HG02885 (cell line): ENCODE results near the gene HDLBP.
"Not testable (repeated sequence)": the region's sequence is repeated elsewhere in the genome, so short reads cannot be mapped to it uniquely, and the experiment has no call there.

Experiments used
- ATAC-seq: cut with Tn5 transposase; IDR thresholded peaks from one replicate; pipeline ENCODE4 v1.9.1; 2021; ENCODE audit warnings: mild to moderate bottlenecking; ENCODE audit not compliant: unreplicated experiment, poor library complexity

The HDLBP gene

DNA sequence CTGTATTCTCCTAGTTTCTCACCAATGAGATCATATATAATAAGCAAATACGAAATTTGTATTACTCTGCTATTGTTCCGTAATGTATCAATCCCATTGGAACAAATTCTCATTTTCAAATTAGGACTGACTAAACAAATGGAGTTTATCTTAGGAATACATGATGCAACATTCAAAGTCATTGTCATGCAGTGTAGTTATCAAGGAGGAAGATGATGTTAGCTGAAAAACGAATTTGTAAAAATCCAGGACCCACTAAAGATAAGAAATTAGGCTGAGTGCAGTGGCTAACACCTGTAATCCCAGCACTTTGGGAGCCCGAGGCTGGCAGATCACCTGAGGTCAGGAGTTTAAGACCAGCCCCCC lies 15.1 kb upstream of the HDLBP start:
- ATAC-seq, result no peak

DNA sequence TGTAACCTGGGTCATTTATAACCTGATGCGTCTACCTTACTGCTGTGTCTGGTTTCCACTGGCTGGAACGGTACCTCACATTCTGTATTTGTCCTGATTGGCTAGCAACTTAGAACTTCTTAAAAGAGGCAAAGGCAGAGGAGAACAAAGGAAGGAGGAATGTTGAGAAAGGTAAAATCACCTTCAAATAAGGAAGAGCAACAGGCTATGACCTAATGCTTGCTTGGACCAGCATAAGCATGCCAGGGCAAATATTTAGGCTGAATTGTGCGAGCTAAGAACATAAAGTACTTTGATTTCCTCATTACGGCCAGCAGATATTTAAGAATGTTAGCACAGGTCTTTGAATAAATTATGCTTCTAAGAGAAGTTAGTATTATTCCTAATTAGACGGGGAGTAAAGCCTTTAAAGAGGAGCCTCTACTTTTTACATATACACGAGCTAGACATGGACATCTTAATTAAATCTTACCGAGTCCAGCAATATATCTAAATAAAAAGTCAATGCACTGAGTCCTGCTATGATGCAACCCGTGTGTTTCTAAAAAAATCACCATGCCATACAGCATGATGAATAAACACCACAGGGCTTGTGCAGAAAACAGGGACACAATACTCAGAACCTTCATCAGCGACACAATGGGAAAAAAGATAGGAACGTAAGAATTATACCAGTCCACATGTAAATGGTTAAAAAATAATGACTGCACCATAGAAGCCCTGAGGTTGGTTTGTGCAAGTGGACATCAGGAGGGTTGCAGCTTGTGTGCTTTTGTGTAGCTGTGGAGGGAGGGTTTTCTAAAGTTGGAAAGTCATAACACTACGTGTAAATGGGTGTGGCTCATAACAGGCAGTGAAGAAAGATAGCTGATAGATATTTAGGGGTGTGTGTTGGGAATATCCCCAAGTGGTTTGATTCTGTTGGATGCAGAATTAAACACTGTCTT lies 14.5 kb upstream of the HDLBP start:
- ATAC-seq, result no peak

DNA sequence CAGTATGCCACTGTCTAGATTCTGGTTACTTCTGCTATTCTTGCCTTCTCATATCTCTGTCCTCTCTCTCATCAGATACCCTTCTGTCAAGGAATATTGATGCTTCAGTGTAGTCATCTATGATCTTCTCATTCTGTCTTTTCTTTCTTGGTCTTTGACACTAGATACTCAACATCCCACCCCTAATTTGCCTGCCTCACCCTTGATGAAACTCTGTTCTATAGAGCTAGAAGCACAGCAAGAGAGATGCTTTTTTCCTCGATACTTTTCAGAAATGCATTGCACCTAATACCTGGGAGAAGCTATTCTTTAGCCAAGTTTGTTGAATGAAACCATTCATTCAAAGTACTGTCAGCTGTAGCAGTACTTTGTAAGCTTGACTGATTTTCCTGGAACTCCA lies 9.8 kb upstream of the HDLBP start:
- ATAC-seq, result no peak

DNA sequence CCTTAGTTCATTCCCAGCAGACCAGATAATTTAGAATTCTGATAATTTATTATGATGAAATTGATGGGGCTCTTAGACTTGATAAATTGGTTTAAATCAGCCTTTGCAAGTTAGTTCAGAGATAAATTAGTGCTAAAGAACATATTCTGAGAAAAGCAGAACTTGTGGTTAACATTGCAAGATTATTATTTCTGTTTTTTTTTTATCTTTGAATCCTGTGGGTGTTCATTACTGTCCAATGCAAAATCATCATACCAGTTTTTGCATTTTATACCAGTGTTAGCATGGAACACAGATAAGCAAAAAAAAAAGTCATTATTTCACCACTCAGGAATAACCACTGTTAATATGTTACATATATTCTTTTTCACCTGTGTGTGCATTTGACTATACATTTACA lies 9.3 kb upstream of the HDLBP start:
- no peak for ATAC-seq

DNA sequence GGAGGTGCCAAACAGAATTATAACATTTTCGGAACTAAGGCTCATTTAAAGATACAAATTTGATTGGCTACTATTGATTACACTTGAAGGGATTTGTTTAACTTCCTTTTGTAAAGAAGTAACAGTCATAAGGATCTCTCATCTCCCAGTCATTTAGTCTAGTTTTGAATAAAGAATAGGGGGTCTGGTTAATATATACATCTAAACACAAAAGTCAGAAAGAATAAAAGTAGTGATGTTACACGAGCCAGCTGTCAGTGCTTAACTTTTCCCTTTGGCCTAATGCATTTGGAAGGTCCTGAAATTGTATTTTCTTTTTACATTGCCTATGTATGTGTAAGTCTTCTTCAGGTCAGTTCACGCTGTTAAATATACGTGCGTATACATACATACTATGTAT lies 8.3 kb upstream of the HDLBP start:
- ATAC-seq, result no peak

DNA sequence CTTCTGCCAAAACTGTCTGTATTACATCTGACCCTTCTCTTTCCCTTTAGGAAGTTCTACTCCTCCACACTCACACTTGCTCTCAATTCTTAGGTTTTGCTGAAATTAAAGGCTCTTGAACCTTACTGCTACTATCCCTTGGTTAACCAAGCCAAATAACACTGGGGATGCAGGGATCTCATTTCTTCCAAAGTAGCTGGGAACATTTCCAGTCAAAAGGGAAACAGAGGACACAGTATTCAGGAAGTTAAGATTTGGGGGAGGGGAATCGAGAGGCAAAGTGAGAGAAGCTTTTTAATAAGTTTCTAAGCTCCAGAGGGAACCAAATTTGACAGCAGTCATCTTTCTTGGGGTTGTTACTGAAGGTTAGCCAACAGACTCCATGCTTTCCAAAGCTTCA lies 6.4 kb upstream of the HDLBP start:
- ATAC-seq, result no peak

DNA sequence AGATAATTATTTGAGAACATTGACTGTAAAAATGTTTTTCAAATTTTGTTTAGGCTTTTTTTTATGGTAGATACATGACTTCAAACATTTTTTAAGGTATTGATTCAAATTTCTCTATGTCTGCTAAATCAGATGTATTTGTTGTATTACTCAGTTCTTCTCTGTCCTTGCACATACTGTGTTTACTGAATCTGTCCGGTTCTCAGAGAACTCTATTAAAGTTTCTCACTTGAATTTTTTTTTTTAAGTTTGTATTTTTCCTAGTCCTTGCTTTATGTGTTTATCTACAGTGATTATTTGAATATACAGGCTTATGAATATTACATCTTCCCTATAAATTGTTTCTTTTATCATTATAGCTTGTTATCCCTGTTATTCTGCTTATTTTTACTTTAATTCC lies 5.6 kb upstream of the HDLBP start:
- ATAC-seq, result no peak

DNA sequence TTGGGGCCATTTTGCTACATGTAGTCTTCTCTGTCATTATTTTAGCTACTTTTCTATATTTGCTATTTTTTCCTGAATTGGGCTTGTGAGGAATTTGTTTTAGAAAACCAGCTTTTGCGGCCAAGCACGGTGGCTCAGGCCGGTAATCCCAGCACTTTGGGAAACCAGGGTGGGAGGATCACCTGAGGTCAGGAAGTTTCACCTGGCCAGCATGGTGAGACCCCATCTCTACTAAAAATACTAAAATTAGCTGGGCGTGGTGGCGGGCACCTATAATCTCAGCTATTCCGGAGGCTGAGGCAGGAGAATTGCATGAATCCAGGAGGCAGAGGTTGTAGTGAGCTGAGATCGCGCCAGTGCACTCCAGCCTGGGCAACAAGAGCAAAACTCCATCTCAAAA lies 4.9 kb upstream of the HDLBP start:
- ATAC-seq, result no peak

DNA sequence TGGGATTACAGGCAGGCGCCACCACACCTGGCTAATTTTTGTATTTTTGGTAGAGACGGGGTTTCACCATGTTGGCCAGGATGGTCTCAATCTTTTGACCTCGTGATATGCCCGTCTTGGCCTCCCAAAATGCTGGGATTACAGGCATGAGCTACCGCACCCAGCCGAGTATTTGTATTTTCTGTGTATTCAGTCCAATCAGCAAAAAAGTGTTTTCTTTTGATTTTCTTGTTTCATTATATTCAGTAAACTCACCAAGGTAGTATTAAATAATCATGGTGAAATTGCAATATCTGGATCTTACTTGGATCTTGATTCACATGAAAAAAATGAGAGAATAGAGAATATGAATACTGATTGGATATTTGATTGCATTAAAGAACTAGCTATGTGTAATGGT lies 3.4 kb upstream of the HDLBP start:
- ATAC-seq, result not testable (repeated sequence)

DNA sequence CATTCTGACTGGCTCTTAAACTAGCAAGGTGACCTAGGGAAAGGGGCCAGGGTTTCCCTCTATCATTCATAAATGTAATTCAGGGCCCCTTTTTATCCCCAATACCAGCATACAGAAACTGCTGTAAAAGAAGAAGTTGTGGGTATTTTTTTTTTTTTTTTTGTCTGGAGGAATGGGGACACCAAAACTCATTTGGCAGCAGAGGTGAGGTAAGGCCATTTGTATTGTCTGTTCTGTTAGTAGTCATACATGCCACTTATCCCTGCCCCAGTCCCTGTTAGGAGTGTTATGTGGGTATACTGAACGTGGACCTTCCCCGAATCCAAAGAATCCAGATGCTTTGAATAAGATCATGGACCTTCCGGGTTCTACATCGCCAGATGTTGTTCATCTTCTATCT lies 1.9 kb upstream of the HDLBP start:
- no peak for ATAC-seq

DNA sequence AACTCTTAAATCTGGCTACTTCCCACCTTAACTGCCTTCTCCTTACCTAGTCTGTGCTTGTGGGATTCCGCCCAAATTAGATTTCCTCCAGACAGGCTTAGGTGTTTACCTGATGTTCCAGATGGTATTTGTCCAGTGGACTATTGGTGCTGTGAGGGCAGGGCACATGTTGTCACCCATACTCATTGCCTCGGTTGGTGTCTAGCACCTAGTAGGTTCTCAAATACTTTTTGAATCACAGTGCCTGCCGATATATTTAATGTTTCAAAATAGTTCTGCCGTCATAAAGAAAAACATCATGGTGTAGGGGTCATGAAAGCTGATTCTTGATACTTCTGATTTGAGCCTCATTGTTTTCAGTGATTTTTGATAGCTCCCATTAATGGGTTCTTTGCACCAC lies 1.4 kb upstream of the HDLBP start:
- no peak for ATAC-seq

DNA sequence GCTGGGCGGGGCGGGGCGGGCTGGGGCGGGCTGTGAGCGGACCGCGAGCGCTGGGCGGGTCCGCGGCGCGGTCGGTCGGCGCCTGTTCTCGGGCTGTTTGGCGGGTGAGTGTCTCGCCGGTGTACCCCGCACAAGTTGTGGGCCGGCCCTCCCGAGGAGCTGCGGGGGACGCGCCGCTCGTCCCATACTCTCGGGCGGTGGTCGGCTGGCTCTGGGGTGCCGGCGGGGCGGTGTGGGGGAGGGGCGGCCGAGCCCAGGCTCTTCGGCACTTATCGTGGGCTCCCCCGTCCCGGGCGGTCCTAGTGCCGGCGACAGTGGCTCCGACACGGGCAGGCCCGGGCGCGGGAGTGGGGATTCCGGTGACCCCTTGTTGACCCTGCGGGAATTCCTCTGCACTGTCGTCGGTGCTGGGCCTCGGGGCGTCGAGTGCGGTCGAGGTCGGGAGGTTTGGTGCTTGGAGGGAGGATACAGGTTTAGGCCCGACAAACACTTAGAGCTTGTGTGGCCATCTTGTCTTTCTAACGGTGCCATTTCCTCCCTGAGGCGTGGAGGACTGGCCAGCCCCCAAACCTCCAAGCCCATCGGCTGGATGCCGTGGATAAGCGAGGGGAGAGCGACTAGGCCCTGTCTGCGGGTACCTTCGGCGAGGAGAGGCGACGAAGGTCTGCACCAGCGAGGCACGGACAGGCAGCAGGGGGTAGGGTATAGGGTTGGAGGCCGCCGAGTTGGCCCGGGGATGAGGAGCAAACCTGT lies 583 bp upstream of the HDLBP start, which contains the start of gene SEPTIN2:
Gene SEPTIN2, plus strand, starts transcription at position 47 of the 753 bp plus-strand sequence. CDS start 8,308 bp downstream, outside the sequence.
- peak; percentile 41 for ATAC-seq

DNA sequence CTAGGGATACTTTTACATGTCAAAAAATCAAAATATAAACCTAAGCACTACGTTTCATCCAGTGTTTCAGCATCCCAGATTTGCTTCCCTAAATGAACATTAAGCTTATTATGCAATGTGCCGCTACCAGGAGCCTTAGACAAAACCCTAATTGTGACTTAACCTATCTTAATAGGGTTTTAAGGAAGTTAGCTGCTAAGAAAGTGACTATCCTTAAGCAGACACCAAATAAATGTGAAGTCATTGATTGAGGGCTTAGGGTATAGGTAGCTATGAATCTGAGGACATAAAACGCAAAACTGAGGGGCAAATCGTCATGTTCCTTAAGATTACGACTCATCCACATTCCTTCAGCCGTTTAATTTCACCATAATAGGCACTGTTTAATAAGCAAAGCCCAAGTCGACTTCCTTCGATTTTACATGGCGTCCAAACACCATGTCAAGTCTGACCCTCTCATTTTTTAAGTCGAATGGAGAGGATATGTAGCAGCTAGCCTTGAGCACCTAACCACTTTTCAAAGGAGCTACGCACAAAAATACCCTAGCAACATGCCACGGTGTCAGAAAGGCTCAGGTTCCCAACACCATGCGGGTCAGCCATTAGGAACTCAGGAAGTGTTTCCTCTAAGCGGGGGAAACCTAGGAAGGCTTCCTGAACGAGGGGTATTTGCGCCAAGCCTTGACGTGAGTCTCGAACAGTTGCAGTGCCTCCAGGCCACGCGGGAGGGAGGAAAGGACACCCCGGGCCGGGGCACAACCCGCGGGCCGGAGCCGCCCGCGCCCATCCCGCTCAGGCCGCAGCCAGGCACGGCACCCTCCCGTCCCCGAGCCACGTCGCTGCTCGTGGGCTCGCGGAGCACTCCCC lies 1.0 kb downstream of the HDLBP start:
- ATAC-seq, result no peak

DNA sequence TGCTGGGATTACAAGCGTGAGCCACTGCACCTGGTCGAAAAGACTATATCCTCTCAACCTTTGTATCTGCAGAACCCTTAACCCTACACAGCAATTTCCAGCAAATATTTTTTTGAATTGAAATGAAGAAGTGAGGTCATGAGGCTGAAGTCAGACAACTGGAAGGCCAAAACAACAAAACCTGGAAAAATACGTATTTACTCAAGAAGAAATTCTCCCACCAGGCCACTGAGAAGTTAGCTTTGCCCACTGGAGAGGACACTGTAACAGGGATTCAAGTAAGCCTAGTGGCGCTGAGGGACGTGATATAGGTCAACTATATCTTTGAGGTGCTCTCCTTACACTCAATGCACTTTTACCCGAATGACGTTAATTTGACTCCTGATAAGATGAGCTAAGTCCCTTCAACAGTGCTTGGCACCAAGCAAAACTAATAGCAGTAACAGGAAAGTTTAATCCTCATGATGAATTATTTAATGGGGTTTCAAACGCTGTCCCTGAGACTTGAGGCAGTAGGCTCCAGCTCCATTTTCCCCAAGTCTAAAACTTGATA lies 1.9 kb downstream of the HDLBP start:
- ATAC-seq, result no peak

DNA sequence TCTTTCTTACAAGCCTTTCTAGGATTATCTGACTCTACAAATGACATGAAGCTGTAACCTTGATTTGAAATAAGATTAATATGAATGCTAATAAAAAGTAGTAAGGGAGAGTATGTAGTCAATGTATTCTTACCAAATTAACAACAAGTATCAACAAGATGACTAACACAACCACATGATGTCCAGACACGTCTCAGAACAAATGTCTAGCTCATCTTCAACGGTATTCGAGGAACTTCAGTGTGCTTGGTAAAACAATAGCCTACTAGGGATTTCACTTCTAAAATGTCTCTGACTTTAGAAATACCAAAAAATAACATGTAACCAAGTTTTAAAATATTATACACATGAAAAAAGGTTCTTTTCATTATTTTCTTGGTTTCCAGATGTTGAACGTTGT lies 3.4 kb downstream of the HDLBP start:
- no peak for ATAC-seq

DNA sequence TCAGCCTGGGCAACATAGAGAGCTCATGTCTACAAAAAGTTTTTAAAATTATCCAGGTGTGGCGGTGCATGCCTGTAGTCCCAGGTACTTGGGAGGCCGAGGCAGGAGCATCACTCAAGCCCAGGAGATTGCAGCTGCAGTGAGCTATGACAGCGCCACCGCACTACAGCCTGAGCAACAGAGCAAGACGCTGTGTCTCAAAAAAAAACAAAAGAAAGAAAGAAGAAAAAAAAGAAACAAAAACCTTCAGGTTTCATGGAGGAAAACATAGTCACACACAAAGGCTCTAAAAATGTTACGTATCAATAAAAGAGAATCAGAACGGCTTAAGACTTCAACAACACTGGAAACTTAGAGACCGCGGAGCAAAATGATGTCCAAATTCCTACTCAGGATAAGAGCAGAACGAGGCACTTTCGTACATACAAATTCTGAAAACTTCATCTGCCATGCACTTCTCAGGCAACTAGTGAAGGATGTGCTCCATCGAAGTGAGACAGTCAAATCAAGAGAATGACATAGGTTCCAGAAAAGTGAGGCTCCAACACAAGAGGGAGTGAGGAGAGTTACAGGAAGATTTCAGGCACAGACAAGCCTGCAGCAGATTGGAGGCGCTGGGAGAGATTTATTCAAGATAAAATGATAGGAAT lies 4.4 kb downstream of the HDLBP start:
- ATAC-seq, result no peak

DNA sequence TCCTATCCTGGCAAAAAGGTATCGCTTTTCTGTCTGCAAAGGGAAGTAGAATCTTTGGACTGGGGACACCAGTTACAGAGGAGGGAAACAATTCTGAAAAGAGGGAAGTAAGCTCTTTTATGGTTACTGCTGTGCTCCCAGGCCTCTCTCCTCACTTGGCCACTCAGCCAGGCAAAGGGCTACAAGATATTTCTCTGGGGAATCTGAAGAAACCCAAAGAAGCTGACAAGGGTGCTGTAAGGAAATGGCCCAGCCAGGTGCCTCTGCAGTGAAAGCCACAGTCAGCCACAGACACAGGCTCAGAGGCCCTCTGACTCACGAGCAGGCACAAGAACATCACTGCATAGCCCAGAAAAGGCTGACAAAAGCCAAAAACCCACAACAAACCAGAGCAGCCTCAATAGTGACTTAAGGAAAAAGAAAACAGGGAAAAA lies 5.8 kb downstream of the HDLBP start:
- ATAC-seq, result peak; percentile 43

DNA sequence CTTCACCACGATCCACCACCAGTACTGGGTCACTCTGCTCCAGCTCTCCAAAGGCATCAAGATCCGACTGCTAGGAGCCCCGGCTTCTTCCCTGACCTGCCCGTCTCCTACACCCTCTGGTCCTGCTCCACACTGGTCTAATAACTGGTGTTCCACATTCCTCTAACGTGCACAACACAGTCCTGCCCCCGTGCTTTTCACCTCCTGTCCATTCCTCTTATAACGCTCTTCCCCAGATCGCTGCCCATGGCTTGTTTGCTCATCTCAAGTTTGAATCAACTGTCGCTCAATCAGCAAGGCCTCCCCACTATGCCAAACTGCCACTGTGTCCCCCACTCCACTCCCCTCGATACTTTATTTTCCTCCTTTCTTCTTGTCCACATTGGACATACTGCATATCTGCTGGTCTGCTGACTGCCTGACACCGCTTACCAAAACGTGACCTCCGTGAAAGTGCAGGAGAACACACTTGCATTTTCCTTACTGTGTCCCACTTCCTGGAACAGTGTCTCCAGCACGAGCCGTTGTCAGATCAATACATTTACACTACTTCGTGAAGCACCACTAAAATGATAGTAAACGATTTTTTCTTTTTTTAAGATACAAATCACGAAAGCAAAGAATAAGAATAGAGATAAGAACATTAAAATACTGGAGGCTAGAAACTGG lies 6.5 kb downstream of the HDLBP start:
- ATAC-seq, result no peak

DNA sequence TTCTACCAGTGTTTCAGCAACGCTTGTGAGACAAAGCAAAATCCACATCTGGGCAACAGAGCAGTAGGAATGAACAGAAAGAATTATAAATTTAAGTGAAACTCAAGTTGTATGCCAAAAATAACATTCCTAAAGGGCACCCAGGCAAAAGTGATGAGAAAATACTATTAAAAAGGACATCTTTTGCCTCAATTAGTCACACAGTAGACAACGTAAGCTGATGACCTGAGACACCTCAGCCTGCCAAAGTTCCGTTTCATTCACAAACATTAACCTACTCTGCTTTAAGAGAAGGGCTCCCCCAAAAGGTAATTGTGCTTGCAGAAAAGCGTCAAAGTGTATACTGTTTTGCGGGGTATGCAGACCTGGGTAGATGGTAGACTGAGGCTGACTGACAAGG lies 7.2 kb downstream of the HDLBP start:
- no peak for ATAC-seq
